ENCODE data around the gene TMEM132C.

Gene TMEM132C

DNA sequence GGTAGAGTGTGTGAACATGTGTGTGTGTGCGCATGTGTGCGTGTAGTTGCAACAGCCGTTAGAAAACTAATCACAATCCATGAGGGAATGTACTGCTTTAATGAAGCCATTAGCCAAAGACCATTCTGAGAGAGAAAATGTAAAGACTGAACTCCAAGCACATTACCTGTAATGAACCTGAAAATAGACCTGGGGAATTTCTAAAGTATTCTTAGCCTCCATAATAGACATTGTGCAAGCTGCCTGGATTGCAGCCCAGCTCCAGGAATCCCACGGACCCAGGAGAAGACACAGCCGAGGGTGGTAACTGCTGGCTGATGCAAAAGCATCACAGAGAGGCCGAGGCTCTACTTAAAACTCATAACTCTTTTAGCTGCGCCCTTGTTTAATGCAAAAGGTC lies 400.2 kb downstream of the TMEM132C start:
- no peak for DNase-seq (ENCODE audit: low spot score)

DNA sequence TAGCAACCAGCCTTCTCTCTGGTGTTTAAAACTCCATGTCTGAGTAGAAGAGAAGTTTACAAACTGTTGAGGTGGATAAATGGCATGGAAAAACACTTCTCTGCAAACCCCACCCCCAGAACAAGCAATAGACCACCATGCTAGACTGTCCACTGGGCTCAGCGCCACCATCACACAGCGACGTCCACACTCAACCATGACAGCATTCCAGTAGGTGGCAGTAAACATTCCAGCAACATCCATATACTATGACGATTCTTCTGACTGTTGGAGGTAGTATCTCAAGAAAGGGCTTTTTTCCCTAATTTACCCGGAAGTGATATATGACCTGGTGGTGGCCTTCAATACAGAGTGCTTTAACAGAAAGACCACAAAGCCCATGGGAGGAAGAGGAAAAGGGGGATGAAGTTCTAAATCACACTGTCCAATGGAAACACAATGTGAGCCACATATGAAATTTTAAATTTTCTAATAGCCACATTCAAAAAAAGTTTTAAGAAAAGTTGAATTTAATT lies 404.6 kb downstream of the TMEM132C start:
- no peak for DNase-seq (ENCODE audit: low spot score)

DNA sequence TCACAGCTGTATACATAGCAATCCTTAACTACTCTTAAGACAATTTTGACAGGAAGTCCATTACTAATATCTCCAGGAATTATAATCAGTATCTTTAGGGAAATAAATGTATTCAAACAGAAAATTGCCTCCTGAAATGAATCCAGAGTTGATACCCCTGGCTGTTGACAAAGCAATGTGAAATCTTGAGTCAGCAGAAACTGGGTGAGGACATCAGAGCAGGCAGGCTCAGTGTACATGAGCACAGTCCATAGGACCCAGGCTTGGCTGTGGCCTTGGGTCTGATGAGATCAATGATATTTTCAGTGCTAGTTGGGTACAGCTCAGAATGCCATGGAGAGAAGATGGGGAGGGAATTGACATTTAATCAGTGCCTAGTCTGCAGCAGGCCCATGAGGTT lies 405.5 kb downstream of the TMEM132C start:
- no peak for DNase-seq (ENCODE audit: low spot score)

DNA sequence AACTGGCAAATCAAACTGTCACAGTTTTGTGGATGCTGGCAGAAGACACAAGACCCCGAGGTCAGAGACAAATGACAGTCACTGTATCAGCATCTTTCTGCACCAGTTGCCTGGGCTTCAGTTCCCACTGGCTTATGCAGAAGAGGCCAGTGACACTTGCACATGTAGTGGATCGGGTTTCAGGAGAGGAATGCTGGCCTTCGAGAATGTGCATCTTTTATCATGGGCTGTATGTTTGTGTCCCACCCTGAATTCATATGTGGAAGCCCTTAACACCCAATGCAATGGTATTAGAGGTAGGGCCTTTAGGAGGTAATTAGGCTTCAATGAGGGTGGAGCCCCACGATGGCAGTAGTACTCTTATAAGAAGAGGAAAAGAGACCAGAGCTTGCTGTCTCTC lies 405.9 kb downstream of the TMEM132C start:
- no peak for DNase-seq (ENCODE audit: low spot score)

DNA sequence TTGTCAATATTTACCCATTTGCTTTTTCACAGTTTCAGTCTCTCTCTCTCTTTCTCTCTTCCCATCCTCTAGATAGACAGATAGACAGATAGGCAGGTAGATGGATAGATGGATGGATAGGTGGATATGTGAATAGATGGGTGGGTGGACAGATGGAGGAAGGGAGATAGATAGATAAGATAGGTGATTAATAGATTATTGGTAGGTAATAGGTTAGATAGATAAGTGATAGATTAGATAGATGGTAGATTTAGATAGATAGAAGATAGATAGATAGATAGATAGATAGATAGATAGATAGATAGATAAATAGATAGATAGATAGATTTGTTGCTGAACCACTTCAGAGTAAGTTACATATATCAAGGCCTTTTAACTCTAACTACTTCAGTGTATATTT lies 408.6 kb downstream of the TMEM132C start:
- DNase-seq (ENCODE audit: low spot score), result no peak

DNA sequence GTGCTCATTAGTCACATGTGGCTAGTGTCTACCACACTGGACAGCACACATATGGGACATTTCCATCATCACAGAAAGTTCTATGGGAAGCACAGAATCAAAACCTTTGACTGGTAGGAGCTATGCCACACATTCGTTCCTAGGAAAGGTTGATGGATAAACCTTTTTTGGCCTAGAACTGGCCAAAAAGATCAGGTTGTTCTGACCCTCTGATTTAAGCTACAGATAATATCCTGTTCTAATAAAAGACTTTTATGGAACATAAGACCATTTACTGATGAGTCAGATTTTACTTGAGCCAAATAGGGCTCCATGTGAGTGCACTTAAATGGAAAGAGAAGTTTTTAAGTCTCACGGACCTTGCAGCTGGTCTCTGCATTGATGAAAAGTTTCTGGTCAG lies 413.6 kb downstream of the TMEM132C start:
- DNase-seq (ENCODE audit: low spot score), result no peak

DNA sequence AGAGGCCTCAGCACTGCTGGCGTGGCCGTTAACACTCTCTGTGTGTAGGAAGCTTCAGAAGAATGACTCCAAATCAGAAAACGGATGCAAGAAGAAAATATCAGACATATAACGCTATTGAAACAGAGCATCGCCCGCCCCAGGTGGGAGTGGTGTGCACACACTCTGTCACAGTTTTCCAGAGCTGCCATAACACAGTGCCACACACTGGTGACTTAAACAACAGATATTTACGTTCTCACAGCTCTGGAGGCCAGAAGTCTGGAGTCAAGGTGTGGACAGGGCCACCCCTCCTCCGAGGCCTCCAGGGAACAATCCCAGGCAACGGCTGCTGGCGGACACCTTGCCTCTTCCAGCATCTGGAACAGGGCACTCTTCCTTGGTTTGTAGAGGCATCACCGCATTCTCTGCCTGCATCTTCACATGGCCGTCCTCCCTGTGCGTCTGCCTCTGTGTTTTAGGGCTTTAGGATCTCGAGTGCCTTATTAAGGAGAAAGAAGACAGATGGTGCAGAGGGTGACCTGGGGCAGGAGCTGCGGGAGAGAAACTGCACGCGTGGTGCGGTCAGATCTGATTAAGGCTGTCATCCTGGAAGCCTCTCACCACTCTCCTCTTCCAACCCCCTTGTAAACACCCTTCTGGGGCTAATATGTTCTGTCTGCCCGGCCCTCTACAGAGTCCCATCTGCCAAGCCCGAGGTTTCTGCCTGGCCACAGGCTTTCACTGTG lies 415.7 kb downstream of the TMEM132C start:
- no peak for DNase-seq (ENCODE audit: low spot score)

DNA sequence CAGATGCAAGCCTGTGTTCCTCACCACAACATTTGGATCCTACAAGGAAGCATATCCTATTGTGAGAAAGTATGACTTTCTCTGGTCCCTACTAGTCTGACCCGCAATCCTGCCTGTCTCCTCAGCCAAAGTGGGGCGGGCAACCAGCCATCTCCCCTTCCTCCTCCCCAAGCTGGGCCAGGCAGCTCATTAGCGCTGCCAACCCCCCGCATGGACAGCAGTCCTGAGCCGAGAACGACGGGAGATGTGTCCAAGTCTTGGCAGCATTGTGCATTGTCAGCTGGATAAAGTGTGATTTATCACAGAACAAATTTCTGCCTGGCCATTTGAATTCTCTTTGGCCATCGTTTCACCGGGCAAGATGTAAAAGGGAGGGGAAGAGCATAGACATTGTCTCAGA lies 417.4 kb downstream of the TMEM132C start:
- no peak for DNase-seq (ENCODE audit: low spot score)

DNA sequence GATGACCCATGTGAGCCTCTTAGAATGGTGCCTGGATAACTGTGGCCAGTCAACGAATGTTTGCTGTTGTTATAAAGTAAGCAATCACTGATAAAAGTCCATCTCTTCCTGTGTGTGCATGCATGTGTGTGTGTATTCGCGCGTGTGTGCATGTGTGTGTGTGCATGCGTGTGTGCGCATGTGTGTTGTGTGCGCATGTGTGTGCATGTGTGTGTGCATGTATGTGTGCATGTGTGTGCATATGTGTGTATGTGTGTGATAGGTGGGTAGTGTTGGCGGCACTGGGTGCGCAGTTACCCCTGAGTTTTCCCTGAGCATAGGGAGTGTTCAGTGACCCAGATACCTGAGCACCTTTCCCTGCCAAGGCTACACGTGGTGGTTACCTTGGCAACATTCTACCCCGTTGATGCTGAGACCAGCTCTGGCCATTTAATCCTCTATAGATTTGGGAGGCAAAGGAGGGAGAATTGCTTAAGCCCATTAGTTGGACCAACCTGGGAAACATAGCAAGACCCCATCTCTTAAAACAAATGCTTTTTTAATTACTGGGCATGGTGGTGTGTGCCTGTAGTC lies 419.0 kb downstream of the TMEM132C start:
- no peak for DNase-seq (ENCODE audit: low spot score)

DNA sequence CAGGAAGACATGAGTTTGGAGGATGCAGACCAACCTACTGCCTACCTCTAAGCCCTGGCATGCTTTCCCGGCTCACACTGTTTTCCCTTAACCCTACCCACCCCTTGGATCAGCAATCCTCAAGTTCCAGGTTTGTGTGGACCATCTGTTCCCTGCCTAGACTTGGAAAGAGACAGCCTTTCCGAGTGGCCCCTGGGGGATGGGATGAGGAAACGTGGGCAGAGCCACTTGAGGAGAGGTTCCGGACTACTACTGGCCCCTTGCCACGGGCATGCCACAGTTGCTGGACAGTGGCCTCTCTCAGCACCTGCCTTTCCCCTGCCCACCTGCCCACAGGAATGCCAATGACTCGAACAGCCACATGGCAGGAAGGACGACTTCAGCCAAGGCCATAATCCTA lies 420.9 kb downstream of the TMEM132C start:
- DNase-seq (ENCODE audit: low spot score), result no peak

DNA sequence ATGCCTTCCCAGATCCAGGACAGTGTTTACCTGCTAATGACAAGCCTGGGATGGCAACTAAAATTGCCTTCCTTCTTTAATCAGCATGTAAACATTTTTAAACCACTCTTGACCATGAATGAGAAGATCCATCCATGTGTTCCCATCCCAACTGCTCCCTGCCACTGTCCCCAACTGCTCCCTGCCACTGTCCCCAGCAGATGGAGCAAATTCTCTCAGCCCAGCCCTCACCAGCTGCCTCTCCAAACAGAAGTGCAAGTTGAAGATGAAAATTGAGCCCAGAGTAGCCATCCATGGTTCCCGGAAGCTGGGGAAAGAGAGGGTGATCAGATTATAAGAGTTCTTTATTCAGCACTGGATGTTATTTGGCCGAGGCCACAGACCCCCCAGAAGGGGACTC lies 423.7 kb downstream of the TMEM132C start:
- no peak for DNase-seq (ENCODE audit: low spot score)

DNA sequence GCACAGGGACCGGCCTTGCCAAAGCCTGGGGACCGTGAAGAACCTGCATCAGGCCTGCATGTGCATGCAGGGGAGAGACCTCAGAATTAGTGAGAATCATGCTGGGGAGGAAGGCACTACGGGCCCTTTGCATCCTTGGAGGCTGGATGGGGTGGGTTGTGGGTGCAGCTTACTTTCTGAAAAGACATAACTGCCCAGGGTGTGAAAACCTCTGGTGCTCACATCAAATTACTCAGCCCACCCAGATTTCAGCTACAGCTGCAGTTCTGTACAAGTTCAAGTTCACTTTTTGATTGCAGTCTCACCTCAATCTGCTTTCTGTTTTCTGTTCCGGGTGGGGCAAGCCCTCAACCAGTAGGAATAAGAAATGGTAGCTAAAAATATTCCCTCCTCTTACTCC lies 426.1 kb downstream of the TMEM132C start:
- DNase-seq (ENCODE audit: low spot score), result no peak

DNA sequence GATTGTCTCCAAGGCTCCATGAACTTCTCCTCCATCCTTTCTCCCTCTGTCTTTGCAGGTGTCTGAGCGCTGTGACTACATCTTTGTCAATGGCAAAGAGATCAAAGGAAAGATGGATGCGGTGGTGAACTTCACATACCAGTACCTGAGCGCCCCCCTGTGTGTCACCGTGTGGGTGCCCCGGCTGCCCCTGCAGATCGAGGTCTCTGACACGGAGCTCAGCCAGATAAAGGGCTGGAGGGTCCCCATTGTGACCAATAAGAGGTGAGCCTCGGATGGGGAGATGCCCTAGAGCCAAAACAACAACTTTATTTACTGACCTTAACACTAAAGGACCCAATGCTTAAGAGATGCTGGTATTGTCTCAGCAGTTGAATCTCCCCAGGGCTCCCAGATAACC lies 426.8 kb downstream of the TMEM132C start:
- no peak for DNase-seq (ENCODE audit: low spot score)

DNA sequence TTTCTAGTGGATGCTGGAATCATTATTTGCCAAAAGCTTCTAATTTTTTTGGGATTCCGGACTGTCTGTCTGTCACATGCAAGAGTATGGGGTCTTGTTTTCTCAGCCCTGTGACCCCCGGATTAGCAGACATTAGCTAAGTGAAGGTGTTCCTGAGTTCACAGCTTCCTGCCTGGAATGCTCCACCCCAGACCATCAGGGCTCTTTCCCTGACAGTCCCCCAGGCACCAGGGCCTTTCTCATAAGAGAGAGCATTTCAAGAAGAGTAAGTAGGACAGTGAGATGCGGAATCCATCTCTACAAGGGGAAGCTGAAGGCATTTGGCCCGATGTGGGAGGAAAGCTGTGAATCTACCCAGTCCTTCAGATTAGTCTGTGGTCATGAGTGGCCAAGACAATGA lies 427.5 kb downstream of the TMEM132C start:
- DNase-seq (ENCODE audit: low spot score), result no peak

DNA sequence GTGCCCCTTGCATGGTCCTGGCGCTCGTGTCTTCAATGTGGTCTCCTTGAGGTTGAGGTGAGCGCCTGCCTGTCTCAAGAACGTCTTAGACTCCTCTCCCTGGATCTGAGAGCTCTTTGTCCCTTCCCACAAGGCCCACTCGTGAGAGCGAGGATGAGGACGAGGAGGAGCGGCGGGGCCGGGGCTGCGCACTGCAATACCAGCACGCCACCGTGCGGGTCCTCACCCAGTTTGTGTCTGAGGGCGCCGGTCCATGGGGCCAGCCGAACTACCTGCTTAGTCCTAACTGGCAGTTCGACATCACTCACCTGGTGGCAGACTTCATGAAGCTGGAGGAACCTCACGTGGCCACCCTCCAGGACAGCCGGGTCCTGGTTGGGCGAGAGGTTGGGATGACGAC lies 428.7 kb downstream of the TMEM132C start:
- no peak for DNase-seq (ENCODE audit: low spot score)

DNA sequence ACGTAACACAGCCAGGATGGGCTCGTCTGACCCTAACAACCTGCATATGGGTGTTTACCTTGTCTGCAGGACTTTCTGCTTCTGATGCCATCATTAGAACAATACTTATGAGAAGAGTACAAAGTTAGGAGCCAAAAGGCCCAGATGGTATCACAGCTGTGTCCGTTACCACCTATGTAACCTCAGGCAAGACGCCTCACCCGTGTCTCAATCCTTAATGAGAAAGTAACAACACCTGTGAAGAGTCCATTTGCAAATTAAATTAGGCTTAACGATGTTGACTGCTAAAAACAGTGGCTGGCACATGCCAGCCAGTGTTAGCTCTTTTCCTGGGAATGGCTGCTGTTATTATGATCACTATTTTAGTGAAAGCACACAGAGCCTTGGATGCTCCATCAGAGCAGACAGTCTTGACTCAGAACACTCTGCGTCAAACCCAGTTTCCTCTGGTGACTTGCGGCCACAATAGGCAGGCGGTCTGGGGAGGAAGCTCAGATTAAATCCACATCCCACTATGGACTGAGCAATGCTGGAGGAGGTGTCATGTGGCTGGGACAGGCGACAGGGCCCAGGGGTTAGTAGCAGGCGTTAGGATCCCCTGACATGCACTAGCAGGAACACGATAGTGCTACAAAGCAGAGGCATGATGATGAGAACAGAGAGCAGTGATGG lies 431.5 kb downstream of the TMEM132C start:
- no peak for DNase-seq (ENCODE audit: low spot score)

DNA sequence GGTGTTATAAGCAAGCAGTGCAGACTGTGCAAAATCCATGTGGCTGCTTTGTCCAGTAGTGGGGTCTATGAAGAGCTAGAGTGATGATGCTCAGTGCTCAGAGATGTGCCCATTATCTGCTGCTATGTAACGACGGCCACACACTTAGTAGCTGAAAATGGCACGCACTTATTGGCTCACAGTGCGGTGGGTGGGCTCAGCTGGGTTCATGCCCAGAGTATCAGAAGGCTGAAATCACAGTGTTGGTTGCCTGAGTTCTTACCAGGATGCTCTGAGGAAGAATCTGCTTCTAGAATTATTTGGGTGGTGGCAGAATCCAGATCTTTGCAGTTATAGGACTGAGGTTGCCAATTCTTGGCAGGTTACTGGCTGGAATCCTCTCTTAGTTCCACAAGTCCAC lies 432.1 kb downstream of the TMEM132C start:
- no peak for DNase-seq (ENCODE audit: low spot score)

DNA sequence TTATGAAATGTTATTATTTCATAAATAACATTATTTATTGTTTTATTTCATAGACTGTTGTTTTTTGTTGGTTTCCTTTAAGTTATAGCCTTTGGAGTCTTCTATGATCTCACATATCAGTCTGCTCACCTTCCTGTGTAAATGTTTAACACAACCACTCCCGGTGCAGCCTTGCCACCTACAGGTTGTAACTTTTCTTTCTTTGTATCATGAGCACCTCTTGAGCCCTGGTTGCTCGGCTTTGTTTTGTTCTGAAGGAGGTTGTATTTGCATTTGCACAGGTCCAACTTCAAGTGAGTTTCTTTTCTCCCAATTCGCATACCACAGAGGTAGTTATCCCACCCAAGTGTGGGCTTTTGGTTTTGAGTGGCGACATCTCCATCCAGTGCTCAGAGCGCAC lies 435.4 kb downstream of the TMEM132C start:
- no peak for DNase-seq (ENCODE audit: low spot score)

DNA sequence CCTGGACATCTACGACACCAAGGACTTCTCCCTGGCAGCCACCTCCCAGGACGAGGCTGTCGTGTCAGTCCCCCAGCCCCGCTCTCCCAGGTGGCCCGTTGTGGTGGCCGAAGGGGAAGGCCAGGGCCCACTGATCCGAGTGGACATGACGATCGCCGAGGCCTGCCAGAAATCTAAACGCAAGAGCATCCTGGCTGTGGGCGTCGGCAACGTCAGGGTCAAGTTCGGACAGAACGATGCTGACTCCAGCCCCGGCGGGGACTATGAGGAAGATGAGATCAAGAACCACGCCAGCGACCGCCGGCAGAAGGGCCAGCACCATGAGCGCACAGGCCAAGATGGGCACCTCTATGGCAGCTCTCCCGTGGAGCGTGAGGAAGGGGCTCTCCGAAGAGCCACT lies 438.2 kb downstream of the TMEM132C start:
- no peak for DNase-seq (ENCODE audit: low spot score)

DNA sequence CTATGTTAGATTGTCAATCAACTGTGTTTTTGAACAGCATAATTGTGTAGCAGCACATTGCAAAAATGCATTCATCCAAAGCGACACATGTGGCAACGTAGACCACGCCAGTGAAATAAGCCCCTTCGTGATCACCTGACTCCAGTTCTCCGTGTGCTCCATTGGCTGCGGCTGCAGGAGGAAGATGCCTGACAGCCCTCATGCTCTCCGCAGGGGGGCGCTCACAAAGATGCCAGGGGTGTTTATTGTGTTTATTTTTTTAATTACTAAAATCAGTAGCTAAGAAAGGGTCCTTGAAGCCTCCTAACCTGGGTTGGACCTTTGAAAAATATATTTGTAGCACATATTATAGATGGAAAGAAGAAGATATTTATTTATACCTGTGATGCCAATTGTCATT lies 440.5 kb downstream of the TMEM132C start:
- DNase-seq (ENCODE audit: low spot score), result no peak

DNA sequence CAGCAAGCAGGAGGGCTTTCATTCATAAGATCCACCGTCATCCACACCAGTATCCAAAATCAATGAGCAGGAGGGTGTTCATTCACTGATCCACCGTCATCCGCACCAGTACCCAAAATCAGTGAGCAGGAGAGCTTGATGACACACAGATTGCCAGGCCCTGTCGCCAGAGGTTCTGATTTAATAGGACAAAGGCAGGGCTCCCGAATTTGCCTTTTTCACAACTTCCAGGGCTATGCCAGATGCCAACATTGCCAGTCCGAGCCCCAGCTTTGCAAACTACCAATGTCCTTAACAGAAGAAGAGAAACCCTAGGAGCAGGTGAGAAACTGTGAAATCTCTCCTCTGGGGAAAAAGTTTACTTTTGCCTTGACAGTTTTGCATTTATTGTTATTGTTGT lies 441.8 kb downstream of the TMEM132C start:
- DNase-seq (ENCODE audit: low spot score), result no peak

DNA sequence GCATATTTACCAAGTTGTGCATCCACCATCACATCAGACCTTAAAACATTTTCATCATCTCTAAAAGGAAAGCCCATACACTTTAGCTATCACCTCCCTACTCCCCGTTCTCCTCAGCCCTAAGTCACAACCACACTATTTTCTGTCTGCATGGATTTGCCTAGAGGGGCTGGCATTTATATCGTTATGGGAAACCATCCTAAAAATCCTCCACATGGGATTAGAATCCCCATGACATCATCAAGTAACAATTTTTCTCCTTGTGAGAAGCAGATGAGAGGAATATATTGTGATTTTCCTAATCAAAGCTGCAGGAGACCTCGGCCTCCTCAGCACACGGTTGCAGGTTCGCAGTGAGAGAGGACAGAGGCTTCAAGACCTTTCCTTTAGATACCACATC lies 442.7 kb downstream of the TMEM132C start:
- DNase-seq (ENCODE audit: low spot score), result no peak

DNA sequence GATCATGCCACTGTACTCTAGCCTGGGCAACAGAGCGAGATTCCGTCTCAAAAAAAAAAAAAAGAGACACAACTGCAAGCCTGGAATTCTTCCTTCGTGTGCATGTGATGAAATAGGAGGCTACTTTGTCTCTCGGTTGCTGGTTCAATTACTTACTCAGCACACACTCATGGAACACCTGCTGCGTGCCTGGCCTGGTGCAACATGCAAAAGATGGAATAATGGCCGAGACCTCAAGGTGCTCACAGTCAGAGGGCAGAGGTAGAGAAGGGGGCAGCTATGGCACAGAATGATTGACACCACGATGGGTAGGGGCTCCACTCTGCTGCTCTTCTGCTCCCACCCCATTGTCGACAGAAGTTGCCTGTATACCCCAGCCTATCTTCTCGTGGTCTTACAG lies 444.5 kb downstream of the TMEM132C start:
- no peak for DNase-seq (ENCODE audit: low spot score)

DNA sequence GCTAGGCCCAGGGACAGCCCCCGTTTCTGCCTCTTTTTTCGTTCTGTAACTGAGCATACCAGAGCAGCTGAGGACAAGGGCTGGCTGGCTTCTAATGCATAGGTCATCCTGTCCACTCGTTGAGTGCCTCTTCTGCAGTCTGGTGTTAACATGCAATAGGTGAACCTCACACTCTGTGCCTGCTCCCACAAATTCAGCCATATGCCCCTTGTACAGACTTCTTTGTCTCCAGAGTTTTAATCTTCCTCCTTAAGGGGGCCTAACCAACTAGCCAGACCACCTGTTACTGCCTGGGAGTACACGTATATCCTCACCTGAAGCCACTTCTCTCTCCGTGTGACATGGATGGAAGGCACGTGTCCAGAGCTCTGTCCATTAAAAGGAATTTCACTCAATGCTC lies 445.7 kb downstream of the TMEM132C start:
- no peak for DNase-seq (ENCODE audit: low spot score)

Measured in activated CD4-positive, alpha-beta T cell treated with anti-CD3 and anti-CD28 coated beads, Interleukin-2, Interleukin-4, amounts not matched to agents 100 ng/mL and 50 ng/mL, durations not matched to agents 16 hours and 8 hours (primary cell).